H9 (cell line): Measurements from ENCODE around the gene CP. TPM values are rescaled to one million over a fixed set of nuclear protein-coding genes. Genes with fewer than 3 reads are reported as not detected.

ENCODE experiments used
- DNase-seq: peaks from one replicate; pipeline ENCODE4 v3.0.0-alpha.2; 2017
- H2AFZ ChIP-seq: one replicate; pipeline ENCODE4 v1.6.1; 2013; ENCODE audit warnings: mild to moderate bottlenecking, low read length, control low read depth, moderate library complexity
- H2AK5ac ChIP-seq: 2 replicates; pipeline ENCODE4 v1.6.1; 2013; ENCODE audit warnings: low read length, control low read depth, mixed read lengths; ENCODE audit not compliant: insufficient read length
- H2BK120ac ChIP-seq: one replicate; pipeline ENCODE4 v1.6.1; 2013; ENCODE audit warnings: low read depth, mild to moderate bottlenecking, low read length, control low read depth, inconsistent platforms; ENCODE audit not compliant: poor library complexity, severe bottlenecking
- H2BK12ac ChIP-seq: 2 replicates; pipeline ENCODE4 v1.6.1; 2013; ENCODE audit warnings: low read length, control low read depth, mixed read lengths, low read depth; ENCODE audit not compliant: insufficient read length
- H2BK15ac ChIP-seq: 2 replicates; pipeline ENCODE4 v1.6.1; 2013; ENCODE audit warnings: low read depth, low read length, control low read depth
- H2BK20ac ChIP-seq: one replicate; pipeline ENCODE4 v1.6.1; 2013; ENCODE audit warnings: low read depth, mild to moderate bottlenecking, low read length, control low read depth, inconsistent platforms; ENCODE audit not compliant: poor library complexity, severe bottlenecking
- H2BK5ac ChIP-seq: 2 replicates; pipeline ENCODE4 v1.6.1; 2013; ENCODE audit warnings: low read length, control low read depth, mixed read lengths; ENCODE audit not compliant: insufficient read length
- H3K14ac ChIP-seq: 2 replicates; pipeline ENCODE4 v1.6.1; 2013; ENCODE audit warnings: low read length, control low read depth; ENCODE audit not compliant: insufficient read depth
- H3K18ac ChIP-seq: 2 replicates; pipeline ENCODE4 v1.6.1; 2013; ENCODE audit warnings: low read depth, mild to moderate bottlenecking, mixed read lengths, low read length, control low read depth; ENCODE audit not compliant: insufficient read length
- H3K23ac ChIP-seq: 2 replicates; pipeline ENCODE4 v1.6.1; 2013; ENCODE audit warnings: low read length, control low read depth, mixed read lengths, low read depth; ENCODE audit not compliant: insufficient read length
- H3K23me2 ChIP-seq: 2 replicates; pipeline ENCODE4 v1.6.1; 2013; ENCODE audit warnings: low read depth, mild to moderate bottlenecking, mixed read lengths, low read length, control low read depth; ENCODE audit not compliant: insufficient read length, poor library complexity, severe bottlenecking
- H3K27ac ChIP-seq: 2 replicates; pipeline ENCODE4 v1.5.1; 2013; ENCODE audit warnings: low read length, control low read depth, mixed read lengths, low read depth; ENCODE audit not compliant: insufficient read length
- H3K27me3 ChIP-seq: 2 replicates; pipeline ENCODE4 v1.6.1; 2013; ENCODE audit warnings: low read length, control low read depth, inconsistent platforms; ENCODE audit not compliant: insufficient read depth
- H3K4ac ChIP-seq: 2 replicates; pipeline ENCODE4 v1.6.1; 2013; ENCODE audit warnings: low read depth, mild to moderate bottlenecking, control low read depth, inconsistent platforms, low read length, moderate library complexity
- H3K4me1 ChIP-seq: 2 replicates; pipeline ENCODE4 v1.6.1; 2013; ENCODE audit warnings: low read length, control low read depth, inconsistent platforms; ENCODE audit not compliant: insufficient read depth
- H3K4me2 ChIP-seq: 2 replicates; pipeline ENCODE4 v1.6.1; 2013; ENCODE audit warnings: low read length, control low read depth, mixed read lengths; ENCODE audit not compliant: insufficient read length, insufficient read depth
- H3K56ac ChIP-seq: 2 replicates; pipeline ENCODE4 v1.6.1; 2013; ENCODE audit warnings: low read depth, mild to moderate bottlenecking, mixed read lengths, low read length, control low read depth; ENCODE audit not compliant: insufficient read length
- H3K79me1 ChIP-seq: 2 replicates; pipeline ENCODE4 v1.6.1; 2013; ENCODE audit warnings: low read depth, mild to moderate bottlenecking, moderate library complexity, low read length, control low read depth, inconsistent platforms; ENCODE audit not compliant: insufficient read depth, poor library complexity, severe bottlenecking
- H3K79me2 ChIP-seq: 2 replicates; pipeline ENCODE4 v1.6.1; 2013; ENCODE audit warnings: low read length, control low read depth, inconsistent platforms; ENCODE audit not compliant: insufficient read depth
- H3K9ac ChIP-seq: 2 replicates; pipeline ENCODE4 v1.6.1; 2013; ENCODE audit warnings: low read length, control low read depth, mixed read lengths; ENCODE audit not compliant: insufficient read length; ENCODE audit errors: extremely low read depth
- H3K9me3 ChIP-seq: one replicate; pipeline ENCODE4 v1.6.1; 2013; ENCODE audit warnings: low read depth, low read length, inconsistent platforms; ENCODE audit not compliant: control insufficient read depth
- H3T11ph ChIP-seq: one replicate; pipeline ENCODE4 v1.6.1; 2013; ENCODE audit warnings: mild to moderate bottlenecking, low read length, control low read depth, inconsistent platforms
- H4K20me1 ChIP-seq: one replicate; pipeline ENCODE4 v1.6.1; 2013; ENCODE audit not compliant: control insufficient read depth, insufficient read length, insufficient read depth
- H4K5ac ChIP-seq: 2 replicates; pipeline ENCODE4 v1.6.1; 2013; ENCODE audit warnings: low read depth, mild to moderate bottlenecking, mixed read lengths, low read length, control low read depth; ENCODE audit not compliant: insufficient read length
- H4K8ac ChIP-seq: replicated peaks from 2 replicates; pipeline ENCODE4 v1.6.1; 2013; ENCODE audit warnings: low read length, control low read depth, mixed read lengths, low read depth; ENCODE audit not compliant: insufficient read length
- H4K91ac ChIP-seq: 2 replicates; pipeline ENCODE4 v1.6.1; 2013; ENCODE audit warnings: low read depth, mild to moderate bottlenecking, moderate library complexity, mixed read lengths, low read length, control low read depth; ENCODE audit not compliant: insufficient read length
- H3K27ac Mint-ChIP-seq, 3 experiments: 2 replicates in 2 of 3; 3 replicates in 1 of 3; pipeline ENCODE4 v1.8.0; 2020 to 2021; ENCODE audit warnings: mixed read lengths in 3 of 3, mild to moderate bottlenecking in 1 of 3, moderate library complexity in 1 of 3
- H3K27me3 Mint-ChIP-seq: 2 replicates; pipeline ENCODE4 v1.8.0; 2021; ENCODE audit warnings: low read depth, mild to moderate bottlenecking, moderate library complexity, mixed read lengths
- H3K36me3 Mint-ChIP-seq, 3 experiments: 2 replicates in 2 of 3; 3 replicates in 1 of 3; pipeline ENCODE4 v1.8.0; 2020 to 2021; ENCODE audit warnings: low read depth in 3 of 3, mixed read lengths in 3 of 3; ENCODE audit not compliant: insufficient read depth in 1 of 3
- H3K4me1 Mint-ChIP-seq, 2 experiments: 2 replicates each; pipeline ENCODE4 v1.8.0; 2020; ENCODE audit warnings: mixed read lengths in 2 of 2
- H3K4me3 Mint-ChIP-seq, 2 experiments: 2 replicates in 1 of 2; 3 replicates in 1 of 2; pipeline ENCODE4 v1.8.0; 2020 to 2021; ENCODE audit warnings: mild to moderate bottlenecking in 2 of 2, mixed read lengths in 2 of 2, moderate library complexity in 1 of 2
- H3K9me3 Mint-ChIP-seq, 2 experiments: 2 replicates in 1 of 2; 3 replicates in 1 of 2; pipeline ENCODE4 v1.8.0; 2020; ENCODE audit warnings: mild to moderate bottlenecking in 2 of 2, mixed read lengths in 2 of 2, moderate library complexity in 1 of 2
- CTCF ChIP-seq: fragments of 200-600 bp; sonication (generic); conservative IDR thresholded peaks from 3 replicates; pipeline ENCODE4 v1.8.0; 2021; ENCODE audit warnings: antibody characterized with exemption, mild to moderate bottlenecking
- WGBS: extraction: QIAGEN DNeasy Blood & Tissue Kit; methylation state at CpG from one replicate; pipeline ENCODE4 v1.1.7; 2013; ENCODE audit warnings: missing lambda C conversion rate, low lambda C conversion rate, mixed read lengths; ENCODE audit not compliant: insufficient read length; ENCODE audit errors: extremely low coverage; 5-methylcytosine and 5-hydroxymethylcytosine counted together
- total RNA-seq: library from RNA; stranded (reverse); gene quantifications from 2 replicates; pipeline ENCODE4 v1.2.1, GENCODE V29; 2021

The CP gene
- total RNA-seq, 1 experiment from 2014 or later = 1.1 TPM

GRCh38 chr3:149199474-149199873 lies 22.2 kb downstream of the CP start:
- no peak overlapping the region for H2AFZ ChIP-seq
- H3K4me1 ChIP-seq = peaks cover 10% of the 10 kb centered on the region
- Mint-ChIP-seq H3K27me3 (no peaks in the 10 kb centered on the region), H3K9me3 (no peaks in the 10 kb centered on the region; a peak in 1 of 5 replicates), H3K36me3 (no peaks in the 10 kb centered on the region; a peak in 2 of 7 replicates), H3K27ac (peak overlapping the region; percentile 71 to 97 (median 96)), H3K4me3 (no peak overlapping the region), H3K4me1 (peaks cover 60% of the 10 kb centered on the region in 2 experiments)
- H2BK12ac ChIP-seq = peak overlapping the region; percentile 3
- H4K20me1 ChIP-seq = no peaks in the 10 kb centered on the region
- no peaks in the 10 kb centered on the region for H3K79me2 ChIP-seq
- H2BK5ac ChIP-seq = no peak overlapping the region
- no peaks in the 10 kb centered on the region for H3K79me1 ChIP-seq
- H3K23me2 ChIP-seq = peaks cover 3% of the 10 kb centered on the region
- no peak for TF ChIP-seq CTCF
- H3K14ac ChIP-seq = no peak overlapping the region
- H3T11ph ChIP-seq = no peak overlapping the region
- peak overlapping the region; percentile 36 for H3K27ac ChIP-seq
- H4K5ac ChIP-seq = no peak overlapping the region
- no peaks in the 10 kb centered on the region for H3K9me3 ChIP-seq
- no peak for DNase-seq
- H2BK20ac ChIP-seq = peak overlapping the region; percentile 78
- H3K18ac ChIP-seq = no peak overlapping the region
- no peak overlapping the region for H3K23ac ChIP-seq
- H2BK15ac ChIP-seq = no peak overlapping the region
- no peak overlapping the region for H3K56ac ChIP-seq
- H3K9ac ChIP-seq = no peak overlapping the region
- no peak overlapping the region for H2AK5ac ChIP-seq
- H3K27me3 ChIP-seq = no peaks in the 10 kb centered on the region
- H3K4me2 ChIP-seq = no peak overlapping the region
- no peak overlapping the region for H2BK120ac ChIP-seq
- no CpG with 5 or more reads among the region's 4 CpGs for WGBS
- no peak overlapping the region for H4K91ac ChIP-seq
- no peak overlapping the region for H4K8ac ChIP-seq
- no peak overlapping the region for H3K4ac ChIP-seq
